Testis (tissue), 2 donors: ENCODE data around the gene WEE2.

Experiments
- POLR2A ChIP-seq: fragments of 450-650 bp; IDR thresholded peaks from one replicate; pipeline ENCODE4 v1.6.1; 2017; ENCODE audit warnings: antibody characterized with exemption, mild to moderate bottlenecking, moderate library complexity
- TF ChIP-seq, protein P1 (sequence below), 3 experiments: fragments of 450-650 bp in 2 of 3; fragments of 200-600 bp in 1 of 3; sonication (generic) in 1 of 3; IDR thresholded peaks; one replicate each; pipeline ENCODE4 v1.5.1; 2016 to 2019; ENCODE audit warnings: antibody characterized with exemption in 3 of 3, mild to moderate bottlenecking in 2 of 3, moderate library complexity in 1 of 3

DNA sequence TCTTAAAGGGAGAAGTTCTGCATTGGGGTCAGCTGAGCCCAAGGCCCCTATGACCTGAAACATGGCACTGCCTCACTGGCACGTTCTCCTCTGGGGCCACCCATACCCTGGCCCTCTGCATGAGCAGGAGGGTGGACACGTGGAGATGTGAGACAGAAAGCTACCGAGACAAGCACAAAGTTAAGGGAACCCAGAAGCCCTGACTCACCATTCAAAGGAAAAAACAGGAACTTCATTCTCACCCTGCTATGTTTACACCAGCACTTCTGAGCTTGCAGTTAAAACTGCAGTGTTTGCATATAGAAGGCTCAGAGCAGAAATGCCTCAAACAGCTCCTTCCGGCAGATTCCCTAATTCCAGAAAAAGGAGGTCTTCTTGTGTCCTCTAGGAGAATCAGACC lies 47.9 kb upstream of the WEE2 start:
- TF ChIP-seq POLR2A, result no peak
- TF ChIP-seq, protein P1, sequence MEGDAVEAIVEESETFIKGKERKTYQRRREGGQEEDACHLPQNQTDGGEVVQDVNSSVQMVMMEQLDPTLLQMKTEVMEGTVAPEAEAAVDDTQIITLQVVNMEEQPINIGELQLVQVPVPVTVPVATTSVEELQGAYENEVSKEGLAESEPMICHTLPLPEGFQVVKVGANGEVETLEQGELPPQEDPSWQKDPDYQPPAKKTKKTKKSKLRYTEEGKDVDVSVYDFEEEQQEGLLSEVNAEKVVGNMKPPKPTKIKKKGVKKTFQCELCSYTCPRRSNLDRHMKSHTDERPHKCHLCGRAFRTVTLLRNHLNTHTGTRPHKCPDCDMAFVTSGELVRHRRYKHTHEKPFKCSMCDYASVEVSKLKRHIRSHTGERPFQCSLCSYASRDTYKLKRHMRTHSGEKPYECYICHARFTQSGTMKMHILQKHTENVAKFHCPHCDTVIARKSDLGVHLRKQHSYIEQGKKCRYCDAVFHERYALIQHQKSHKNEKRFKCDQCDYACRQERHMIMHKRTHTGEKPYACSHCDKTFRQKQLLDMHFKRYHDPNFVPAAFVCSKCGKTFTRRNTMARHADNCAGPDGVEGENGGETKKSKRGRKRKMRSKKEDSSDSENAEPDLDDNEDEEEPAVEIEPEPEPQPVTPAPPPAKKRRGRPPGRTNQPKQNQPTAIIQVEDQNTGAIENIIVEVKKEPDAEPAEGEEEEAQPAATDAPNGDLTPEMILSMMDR (IDR thresholded peaks at IDR 0.05), result no peak
